ENCODE measurements around the gene PUM2. TPM values are rescaled to one million over a fixed set of nuclear protein-coding genes. Genes with fewer than 3 reads are reported as not detected.

The PUM2 gene
- total and polyA plus RNA-seq, 2 of the 8 experiments (the other 6 are each of a cell fraction or from before 2014, with no cell fraction given), result 46.6 to 114 TPM

DNA sequence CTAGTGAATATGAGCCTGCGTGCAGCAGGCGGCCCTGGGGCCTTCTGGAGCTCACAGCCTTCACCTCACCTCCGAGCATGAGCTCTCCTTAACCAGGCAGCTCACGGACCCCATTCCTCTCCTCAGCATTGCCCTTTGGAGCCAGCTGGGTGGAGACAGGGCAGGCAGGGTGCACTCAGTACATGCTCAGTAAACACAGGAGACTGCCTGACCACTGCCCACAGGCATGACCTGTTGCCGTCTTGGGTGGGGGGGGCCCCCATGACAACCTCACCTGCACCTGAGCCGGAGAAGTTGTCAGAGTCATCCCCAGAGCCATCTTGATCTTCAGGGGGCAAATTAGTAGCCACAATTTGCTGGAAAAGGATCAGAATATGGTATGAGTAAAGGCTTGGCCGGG lies 145.6 kb downstream of the PUM2 start (continued):
- no peak for TF ChIP-seq BACH1 (IDR thresholded peaks at IDR 0.05; ENCODE audit: low read length)
- TF ChIP-seq, protein P1, sequence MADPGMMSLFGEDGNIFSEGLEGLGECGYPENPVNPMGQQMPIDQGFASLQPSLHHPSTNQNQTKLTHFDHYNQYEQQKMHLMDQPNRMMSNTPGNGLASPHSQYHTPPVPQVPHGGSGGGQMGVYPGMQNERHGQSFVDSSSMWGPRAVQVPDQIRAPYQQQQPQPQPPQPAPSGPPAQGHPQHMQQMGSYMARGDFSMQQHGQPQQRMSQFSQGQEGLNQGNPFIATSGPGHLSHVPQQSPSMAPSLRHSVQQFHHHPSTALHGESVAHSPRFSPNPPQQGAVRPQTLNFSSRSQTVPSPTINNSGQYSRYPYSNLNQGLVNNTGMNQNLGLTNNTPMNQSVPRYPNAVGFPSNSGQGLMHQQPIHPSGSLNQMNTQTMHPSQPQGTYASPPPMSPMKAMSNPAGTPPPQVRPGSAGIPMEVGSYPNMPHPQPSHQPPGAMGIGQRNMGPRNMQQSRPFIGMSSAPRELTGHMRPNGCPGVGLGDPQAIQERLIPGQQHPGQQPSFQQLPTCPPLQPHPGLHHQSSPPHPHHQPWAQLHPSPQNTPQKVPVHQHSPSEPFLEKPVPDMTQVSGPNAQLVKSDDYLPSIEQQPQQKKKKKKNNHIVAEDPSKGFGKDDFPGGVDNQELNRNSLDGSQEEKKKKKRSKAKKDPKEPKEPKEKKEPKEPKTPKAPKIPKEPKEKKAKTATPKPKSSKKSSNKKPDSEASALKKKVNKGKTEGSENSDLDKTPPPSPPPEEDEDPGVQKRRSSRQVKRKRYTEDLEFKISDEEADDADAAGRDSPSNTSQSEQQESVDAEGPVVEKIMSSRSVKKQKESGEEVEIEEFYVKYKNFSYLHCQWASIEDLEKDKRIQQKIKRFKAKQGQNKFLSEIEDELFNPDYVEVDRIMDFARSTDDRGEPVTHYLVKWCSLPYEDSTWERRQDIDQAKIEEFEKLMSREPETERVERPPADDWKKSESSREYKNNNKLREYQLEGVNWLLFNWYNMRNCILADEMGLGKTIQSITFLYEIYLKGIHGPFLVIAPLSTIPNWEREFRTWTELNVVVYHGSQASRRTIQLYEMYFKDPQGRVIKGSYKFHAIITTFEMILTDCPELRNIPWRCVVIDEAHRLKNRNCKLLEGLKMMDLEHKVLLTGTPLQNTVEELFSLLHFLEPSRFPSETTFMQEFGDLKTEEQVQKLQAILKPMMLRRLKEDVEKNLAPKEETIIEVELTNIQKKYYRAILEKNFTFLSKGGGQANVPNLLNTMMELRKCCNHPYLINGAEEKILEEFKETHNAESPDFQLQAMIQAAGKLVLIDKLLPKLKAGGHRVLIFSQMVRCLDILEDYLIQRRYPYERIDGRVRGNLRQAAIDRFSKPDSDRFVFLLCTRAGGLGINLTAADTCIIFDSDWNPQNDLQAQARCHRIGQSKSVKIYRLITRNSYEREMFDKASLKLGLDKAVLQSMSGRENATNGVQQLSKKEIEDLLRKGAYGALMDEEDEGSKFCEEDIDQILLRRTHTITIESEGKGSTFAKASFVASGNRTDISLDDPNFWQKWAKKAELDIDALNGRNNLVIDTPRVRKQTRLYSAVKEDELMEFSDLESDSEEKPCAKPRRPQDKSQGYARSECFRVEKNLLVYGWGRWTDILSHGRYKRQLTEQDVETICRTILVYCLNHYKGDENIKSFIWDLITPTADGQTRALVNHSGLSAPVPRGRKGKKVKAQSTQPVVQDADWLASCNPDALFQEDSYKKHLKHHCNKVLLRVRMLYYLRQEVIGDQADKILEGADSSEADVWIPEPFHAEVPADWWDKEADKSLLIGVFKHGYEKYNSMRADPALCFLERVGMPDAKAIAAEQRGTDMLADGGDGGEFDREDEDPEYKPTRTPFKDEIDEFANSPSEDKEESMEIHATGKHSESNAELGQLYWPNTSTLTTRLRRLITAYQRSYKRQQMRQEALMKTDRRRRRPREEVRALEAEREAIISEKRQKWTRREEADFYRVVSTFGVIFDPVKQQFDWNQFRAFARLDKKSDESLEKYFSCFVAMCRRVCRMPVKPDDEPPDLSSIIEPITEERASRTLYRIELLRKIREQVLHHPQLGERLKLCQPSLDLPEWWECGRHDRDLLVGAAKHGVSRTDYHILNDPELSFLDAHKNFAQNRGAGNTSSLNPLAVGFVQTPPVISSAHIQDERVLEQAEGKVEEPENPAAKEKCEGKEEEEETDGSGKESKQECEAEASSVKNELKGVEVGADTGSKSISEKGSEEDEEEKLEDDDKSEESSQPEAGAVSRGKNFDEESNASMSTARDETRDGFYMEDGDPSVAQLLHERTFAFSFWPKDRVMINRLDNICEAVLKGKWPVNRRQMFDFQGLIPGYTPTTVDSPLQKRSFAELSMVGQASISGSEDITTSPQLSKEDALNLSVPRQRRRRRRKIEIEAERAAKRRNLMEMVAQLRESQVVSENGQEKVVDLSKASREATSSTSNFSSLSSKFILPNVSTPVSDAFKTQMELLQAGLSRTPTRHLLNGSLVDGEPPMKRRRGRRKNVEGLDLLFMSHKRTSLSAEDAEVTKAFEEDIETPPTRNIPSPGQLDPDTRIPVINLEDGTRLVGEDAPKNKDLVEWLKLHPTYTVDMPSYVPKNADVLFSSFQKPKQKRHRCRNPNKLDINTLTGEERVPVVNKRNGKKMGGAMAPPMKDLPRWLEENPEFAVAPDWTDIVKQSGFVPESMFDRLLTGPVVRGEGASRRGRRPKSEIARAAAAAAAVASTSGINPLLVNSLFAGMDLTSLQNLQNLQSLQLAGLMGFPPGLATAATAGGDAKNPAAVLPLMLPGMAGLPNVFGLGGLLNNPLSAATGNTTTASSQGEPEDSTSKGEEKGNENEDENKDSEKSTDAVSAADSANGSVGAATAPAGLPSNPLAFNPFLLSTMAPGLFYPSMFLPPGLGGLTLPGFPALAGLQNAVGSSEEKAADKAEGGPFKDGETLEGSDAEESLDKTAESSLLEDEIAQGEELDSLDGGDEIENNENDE (IDR thresholded peaks at IDR 0.05; ENCODE audit: insufficient replicate concordance, low read length), result no peak
- no peak for TF ChIP-seq POLR2A (IDR thresholded peaks at IDR 0.05; ENCODE audit: control extremely low read depth in 1 of 2, low read depth in 2 of 2, low read length in 2 of 2)
- no peak for TF ChIP-seq ZNF274 (IDR thresholded peaks at IDR 0.05; ENCODE audit: borderline replicate concordance, extremely low read depth, low read length)
- no peak for TF ChIP-seq CEBPB (IDR thresholded peaks at IDR 0.05; ENCODE audit: low read depth, low read length)
- no peak for TF ChIP-seq SIRT6 (IDR thresholded peaks at IDR 0.05; ENCODE audit: low read length)
- no peak for TF ChIP-seq SP2 (IDR thresholded peaks at IDR 0.05; ENCODE audit: low read length)

Measured in H1 (cell line).